ENCODE results near the gene A4GALT.

DNA sequence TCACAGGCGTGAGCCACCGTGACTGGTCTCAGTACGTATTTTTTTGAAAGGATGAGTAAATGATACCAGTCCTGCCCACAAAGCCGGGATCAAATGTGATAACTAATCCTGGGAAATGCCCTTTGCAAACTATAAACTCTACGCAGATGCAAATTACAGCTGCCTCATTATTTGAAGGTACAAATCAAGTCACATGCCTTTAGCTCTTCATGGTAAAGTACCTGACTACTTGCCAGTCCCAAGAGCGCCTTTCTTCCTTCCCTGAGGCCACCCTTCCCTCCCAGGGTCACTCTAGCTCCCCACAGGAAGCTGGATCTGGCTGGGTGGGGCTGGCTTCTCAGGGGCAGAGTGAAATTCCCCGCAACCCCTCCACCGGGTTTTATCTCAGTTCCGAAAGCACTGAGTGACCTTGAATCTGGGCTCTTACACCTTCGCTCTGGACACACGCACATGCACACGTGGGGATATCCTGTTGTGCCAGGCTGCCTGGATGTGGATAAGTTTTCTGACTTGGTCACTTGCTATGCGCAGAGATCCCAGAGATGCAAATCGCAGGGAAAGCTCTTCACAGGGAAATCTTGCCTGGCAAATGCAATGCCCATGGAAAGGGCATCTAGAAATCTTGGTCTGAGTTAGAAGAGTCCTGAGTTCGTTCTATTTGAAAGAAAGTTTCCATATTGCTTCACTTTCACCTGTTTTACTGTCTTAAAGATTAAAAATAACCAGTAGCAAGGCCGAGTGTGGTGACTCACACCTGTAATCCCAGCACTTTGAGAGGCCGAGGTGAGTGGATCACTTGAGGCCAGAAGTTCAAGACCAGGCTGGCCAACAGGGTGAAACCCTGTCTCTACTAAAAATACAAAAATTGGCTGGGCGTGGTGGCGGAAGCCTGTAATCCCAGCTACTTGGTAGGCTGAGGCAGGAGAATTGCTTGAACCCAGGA lies 8.5 kb downstream of the A4GALT start:
- TF ChIP-seq, protein P1, sequence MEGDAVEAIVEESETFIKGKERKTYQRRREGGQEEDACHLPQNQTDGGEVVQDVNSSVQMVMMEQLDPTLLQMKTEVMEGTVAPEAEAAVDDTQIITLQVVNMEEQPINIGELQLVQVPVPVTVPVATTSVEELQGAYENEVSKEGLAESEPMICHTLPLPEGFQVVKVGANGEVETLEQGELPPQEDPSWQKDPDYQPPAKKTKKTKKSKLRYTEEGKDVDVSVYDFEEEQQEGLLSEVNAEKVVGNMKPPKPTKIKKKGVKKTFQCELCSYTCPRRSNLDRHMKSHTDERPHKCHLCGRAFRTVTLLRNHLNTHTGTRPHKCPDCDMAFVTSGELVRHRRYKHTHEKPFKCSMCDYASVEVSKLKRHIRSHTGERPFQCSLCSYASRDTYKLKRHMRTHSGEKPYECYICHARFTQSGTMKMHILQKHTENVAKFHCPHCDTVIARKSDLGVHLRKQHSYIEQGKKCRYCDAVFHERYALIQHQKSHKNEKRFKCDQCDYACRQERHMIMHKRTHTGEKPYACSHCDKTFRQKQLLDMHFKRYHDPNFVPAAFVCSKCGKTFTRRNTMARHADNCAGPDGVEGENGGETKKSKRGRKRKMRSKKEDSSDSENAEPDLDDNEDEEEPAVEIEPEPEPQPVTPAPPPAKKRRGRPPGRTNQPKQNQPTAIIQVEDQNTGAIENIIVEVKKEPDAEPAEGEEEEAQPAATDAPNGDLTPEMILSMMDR (IDR thresholded peaks at IDR 0.05) = no peak
- no peak for TF ChIP-seq EZH2 (IDR thresholded peaks at IDR 0.05)
